Activated T-helper 9 cell treated with anti-CD3 and anti-CD28 coated beads, Interleukin-2, amount 50 U/mL, for 16 hours (primary cell): ENCODE results near the gene PALLD.

ENCODE experiments used
- DNase-seq: peaks from one replicate; pipeline ENCODE4 v3.0.0-alpha.2; 2020; ENCODE audit warnings: low read depth

PALLD gene

DNA sequence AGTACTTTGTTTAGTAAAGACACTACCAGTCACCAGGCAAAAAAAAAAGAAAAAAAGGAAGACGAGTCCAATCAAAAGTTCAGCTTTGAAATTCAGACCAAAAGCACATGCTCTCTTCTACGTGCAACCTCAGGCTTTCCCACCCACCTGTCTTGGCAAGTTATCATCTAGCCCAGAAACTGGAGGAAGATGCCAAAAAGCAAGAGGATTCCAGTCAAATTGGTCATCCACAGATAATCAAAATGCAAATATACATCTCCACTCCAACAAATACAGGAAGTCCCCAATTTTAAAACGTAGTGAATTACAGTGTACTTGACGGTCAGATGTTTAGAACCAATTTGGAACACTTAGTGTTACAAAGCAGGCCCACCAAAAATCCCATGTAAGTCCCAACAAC, 96.5 kb downstream of the PALLD start:
- DNase-seq, result no peak

DNA sequence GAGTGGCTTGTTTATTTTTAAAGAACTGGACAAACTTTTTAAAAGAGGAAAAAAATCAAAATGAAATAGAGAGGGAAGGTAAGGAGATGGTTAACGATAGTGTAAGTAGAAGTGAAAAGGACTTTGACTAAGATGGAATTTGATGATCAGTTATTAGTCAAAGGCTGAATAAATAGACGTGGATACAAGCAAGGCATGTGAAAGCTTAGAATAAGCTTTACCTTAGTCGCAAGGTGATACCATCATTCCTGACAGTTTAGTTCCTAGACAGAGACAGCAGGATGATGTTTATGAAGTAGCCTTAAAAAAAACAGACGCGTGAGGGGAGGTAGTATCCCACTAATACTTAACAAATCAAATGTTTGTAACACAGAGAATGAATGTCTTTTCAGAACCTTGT, 97.3 kb downstream of the PALLD start:
- no peak for DNase-seq

DNA sequence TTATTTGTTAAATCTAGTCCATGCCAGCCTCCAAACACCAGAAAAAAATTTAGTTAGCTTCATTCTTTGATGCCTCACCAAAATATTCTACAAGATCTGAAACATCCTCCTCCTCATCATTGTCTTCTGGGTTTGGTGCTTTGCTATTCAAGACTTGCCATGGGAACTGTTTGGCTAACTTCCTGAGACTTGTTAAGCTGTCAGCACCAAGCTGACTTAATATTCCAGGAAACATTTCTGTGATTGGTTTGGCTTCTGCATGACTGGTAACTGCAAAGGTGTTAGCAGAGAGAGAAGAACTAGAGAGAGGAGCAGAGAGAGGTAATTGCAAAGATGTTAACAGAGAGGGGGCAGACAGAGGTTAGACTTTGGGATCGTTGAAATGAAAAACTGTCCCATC, 101.3 kb downstream of the PALLD start:
- DNase-seq, result no peak

DNA sequence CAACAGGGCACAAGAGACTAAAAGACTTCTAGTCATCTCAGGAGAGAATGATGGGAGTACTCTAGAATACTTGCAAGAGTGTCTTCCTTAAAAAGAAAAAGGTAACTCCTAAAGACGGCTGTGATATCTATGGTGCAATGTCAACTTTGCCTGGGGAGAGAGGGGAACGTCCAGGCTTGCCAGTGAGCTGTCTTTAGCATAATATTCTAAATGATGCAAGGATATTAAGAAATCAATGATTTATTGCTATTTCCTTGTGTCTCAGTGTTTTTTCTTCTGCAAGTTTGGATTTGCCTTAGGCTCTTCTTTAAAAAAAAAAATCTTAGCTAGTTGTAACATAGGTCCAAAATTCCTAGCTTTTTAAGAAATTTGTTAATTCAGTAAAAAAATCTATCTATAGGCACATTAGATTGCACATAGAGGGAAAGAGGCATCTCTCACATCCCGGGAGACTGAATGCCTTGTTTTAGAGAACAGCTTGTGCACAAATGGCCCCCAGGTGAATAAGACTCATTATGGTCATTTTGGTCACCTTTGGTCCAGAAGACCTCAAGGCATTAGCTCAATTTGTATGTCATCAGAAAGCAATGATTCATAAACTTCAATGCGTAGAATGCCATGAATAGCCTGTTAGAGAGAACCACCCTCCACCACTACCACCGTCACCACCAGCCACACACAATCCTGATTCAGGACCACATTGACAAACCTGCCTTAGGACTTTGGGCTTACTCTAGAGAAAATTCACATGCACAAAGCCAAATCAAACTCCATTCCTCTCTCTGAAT, 104.1 kb downstream of the PALLD start:
- DNase-seq, result no peak

DNA sequence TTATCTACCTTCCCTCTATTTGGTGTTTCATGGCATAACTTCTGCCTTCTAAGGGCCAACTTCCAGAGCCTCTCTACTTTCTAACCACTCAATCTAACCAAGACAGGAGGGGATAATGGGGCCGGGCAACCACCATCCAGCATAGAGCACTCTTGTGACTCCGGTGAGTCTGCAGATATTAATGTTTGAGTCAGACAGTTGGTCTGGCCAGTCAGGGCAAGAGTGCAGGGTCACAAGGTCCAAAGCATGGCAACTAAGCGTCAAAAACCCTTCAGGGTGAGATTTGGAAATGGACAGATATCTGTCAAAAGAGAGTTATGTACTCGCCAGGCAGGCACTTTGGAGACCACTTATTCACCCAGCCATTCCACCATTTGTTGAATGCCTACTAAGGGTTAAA, 105.0 kb downstream of the PALLD start:
- no peak for DNase-seq

DNA sequence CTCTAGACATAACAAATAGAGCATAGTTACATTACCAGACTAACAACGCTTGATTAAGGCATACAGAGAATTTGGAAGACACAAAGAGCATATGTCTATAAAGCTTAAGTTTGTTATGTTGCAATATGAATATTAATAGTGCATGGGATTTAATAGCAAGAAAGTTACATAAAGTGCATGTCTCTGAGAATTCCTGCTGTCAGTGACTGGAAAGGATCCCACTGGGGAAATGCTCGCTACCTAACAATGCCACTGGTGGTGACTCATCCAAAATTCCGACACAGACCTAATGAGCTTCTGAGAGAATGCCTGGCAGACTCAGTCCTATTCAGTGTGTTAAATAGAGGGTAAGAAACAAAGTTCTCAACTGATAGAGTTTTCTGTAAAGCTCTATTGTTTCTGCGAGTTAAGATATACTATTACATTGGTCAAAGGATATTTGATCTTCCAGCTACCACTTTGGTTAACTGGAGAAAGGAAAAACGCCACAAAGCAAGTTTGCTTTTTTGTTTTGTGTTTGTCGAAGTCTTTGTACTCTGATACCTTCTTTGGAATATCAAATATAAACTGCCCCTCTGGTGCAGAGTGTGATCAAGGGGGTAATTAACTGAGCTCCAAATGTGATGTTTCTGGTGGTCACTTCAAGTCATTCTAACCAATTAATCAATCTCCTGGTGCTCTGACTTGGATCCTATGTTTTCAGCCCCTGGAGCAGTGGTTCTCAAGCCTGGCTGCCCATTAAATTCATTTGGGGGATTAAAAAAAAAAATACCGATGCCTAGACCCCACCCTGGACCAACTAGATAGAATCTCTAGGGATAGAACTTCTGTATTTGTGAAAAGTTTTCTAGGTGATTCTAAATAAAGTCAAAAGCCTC, 107.9 kb downstream of the PALLD start:
- no peak for DNase-seq

DNA sequence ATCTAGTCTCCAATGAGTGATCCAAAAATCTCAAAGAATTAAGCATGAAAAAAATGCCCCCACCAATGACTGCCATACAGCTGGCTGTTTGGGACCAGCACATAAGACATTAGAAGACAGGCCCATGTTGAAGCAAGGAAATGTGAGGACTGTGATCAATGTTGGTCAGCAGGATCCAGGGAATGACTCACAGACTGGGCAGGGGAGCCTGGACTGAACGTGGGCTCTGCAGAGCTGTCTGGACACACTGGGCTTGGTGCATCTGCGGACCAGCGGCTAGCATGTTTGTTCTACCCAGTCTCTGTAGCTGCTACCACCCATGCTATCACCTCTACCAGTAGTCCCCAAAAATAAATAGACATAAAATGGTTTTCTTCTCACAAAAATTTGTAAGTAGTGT, 108.6 kb downstream of the PALLD start:
- no peak for DNase-seq

DNA sequence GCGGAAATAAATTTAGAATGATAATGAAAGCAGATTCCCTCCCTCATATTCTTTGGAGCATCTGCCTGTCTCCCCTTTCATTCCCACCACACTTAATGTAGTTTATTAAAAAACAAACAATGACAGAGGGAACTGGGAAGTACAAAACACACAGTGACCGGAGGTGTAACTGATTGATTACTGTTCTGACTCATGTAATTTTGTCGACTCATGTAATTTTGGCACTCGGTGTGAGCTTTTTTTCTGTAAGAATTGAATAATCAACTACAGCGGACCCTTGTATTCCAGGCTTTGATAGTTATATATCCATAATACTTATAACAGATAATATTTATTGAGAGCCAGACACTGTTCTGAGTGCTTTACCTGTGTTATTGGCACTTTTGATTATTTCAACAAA, 110.4 kb downstream of the PALLD start:
- DNase-seq, result no peak

DNA sequence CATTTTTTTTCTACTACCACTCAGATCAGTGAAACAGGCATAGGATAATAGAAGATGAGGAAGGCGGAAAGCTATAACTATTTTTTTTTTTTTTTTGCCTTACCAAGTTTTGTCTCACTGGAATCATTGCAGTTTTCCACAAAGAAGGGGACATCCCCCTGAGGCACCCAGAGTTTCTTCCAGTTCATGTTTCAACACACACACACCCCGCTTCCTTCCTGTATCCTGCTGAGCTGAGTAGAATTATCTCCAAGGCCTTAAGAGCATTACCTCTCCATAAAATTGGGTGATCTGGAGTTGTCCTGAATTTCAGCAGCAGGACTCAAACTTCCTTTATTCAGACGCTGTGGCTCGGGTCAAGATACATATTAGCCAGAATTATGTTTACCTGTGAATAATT, 111.9 kb downstream of the PALLD start:
- no peak for DNase-seq

DNA sequence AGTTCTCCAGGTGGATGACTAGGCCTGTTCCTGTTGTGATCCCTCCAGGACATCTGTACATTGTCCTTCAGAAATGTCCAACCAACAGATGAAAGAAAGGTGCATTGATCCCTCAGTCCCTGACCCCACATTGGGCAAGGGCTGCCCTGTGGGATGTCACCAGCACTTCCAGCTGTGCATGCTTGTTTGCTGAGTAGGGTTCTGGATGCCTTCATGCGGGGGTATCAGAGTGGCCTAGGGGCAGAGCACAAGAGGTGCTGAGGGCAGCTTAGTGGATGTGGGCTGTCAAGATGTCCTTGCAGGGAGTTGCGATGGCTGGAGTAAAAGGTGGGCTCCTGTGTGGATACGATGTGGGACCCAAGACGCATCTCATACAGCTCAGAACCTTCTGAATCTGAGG, 112.5 kb downstream of the PALLD start:
- no peak for DNase-seq

DNA sequence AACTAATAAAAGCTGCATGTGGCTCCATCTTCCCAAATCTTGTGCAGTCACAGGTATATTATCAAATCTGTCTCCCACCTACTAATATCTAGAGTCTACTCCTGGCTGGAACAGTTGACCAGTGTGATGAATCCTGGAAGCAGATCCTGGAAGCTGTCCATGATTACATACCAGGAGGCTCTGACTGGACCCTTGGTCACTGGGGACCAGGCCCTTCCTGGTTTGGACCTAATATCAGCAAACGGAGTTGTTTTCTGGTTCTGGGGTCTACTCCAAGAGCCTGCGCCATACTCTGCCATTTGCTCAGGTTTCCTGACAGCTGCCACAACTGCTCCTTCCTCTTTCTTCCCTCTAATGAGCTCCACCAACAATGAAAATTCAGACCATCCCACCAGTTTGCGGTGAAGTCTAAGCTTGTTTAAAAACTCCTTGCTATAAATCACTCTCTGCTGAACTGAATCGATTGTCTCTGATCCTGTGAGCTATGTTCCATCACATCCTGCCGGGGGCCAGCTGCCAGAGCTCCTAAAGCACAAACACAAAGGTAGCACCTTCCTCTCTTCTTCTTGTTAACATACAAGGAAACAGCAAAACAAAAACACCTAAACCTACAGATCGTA, 114.2 kb downstream of the PALLD start:
- DNase-seq, result no peak

DNA sequence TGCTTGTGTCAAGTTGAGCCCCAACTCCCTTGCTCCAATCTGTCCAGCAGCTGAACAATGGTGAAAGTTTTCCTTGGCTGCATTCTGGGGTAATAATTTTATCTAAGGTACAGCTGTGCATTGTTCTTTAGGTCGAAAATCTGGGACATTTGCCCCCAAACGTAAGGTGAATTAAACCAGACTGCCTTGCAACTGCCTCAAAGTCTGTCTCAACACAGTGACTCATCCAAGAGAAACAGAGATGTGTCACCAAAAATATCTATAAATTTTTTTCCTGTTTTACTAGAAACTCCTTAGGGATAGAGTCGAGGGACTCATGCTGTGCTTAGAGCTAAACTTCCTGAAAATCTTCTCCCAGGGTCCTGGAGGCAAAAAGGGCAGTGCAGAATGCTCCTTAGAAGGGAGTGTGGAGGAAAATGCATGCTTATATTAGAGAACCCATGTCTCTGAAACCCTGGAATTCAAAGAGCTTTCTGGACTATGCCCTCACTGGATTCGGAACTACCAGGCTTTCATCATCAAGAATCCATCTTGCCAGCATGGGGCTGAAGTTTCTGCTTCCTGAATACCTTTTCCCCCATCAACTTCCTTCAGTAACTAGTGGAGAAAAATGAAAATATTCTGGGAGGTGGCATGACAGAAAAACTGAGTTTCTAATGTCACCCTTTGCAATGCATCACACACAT, 115.7 kb downstream of the PALLD start:
- no peak for DNase-seq

DNA sequence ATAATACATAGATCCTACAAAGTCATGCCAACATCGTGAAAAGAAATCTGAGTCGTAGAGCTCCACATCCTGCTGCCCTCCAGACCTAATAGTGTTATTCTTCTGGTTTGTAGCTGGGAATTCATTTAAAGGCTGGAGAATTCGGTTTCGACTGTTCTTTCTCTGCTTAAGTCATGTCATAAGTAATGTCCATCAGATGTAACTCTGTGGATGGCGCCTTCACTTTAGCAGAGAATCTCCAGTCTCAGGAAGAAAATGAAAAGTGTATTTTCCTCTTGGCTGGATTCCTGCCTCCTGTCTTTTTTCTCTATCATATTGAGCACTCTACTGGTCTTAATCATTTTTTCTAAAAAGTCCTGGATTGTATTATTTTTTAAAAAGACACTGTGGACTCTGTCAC, 117.0 kb downstream of the PALLD start:
- DNase-seq, result no peak

DNA sequence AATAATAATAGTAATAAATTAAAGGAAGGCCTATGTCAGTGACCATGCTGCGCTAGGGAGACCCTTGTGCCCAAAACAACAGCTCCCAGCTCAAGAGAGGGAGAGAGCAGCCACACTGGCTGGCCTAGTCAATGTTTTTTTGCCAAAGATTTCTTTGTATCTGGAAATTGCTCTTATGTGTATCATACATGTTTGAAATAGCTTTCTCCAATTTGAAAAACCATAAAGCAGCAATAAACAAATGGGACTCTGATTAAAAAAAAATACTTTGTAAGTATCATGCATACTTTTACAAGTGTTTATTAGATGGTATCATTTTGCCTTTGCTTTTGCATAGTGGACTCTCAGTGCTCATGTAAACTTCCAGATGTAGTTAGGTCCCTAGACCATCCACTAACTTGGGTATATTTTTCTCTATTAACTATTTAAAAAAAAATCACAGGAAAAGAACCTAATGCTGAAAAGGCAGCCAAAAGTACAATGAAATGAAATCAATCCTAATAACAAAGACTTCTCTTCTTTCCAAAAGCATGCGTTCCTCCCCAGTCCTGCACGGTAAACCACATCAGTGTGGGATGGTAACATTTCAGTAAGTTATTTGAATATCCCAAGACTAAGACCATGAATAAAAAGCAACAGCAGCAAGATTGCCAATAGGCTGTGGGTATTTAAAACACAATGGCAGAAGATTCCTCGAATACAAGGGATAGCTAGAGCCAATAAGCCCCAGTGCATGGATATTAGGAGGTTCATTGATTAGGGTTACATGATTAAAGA, 117.6 kb downstream of the PALLD start:
- no peak for DNase-seq

DNA sequence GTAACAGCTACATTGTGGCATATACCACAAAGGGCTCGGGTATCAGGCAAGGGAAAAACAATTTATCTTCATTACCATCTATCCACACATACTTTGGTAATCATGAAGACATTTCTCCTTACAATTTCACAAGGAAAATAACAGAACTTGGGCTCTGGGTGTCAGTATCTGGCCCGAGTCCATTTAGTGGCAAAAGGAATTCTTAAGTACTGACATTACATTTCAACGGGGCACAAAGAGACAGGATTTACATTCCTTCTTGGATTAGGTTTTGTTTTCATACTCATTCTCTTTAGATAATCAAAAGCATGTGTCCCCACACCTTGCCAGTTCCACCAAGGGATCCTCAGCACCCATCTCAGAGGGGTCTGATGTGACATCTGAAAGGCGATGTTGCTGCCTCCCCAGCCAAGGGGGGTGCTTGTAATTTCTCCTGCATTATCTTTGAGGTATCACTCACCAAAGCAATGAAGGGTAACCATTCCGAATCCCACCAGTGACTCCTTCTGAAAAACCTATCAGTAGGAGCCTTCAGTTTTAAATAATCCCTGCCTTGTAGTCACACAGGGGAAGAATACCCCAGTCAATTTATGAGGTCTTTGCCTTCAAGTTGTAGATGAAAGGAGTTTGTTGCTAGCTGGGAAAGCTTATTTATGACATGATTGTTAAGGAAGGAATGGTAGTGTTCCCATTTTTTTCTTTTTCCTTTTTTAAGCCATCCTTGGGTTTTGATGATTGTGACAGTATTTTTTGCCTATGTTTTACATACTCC, 118.6 kb downstream of the PALLD start:
- DNase-seq, result no peak

DNA sequence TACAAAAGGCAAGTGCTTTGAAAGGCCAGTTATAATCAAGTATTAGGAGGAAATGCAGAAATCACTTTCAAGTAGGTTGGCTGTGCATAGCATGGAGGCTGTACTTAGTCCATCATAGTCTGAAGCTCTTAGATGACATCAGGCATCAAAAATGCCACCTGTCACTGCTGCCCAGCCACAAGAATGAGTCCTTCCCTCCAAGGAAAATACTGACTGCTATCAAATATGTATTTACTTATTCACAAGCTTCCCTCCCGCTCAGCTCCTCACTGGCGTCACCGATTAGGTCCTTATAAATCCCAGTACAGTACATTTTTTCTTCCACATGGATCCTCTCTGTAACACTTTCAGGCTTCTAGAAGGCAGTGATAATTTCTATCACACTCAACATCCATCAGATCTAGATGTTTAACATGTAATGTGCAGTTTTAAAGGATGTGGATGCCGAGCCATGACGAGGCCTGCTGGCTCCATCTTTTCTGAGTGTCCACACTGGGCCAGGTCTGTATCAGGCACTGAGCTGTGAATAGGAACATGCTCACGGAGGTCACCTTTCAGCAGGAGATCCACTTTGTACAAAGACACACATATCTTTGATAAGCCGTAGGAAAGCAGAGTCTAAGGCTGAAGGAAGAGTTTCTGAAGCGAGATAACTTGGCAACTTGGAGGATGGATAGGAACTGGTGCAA, 121.9 kb downstream of the PALLD start:
- DNase-seq, result no peak

DNA sequence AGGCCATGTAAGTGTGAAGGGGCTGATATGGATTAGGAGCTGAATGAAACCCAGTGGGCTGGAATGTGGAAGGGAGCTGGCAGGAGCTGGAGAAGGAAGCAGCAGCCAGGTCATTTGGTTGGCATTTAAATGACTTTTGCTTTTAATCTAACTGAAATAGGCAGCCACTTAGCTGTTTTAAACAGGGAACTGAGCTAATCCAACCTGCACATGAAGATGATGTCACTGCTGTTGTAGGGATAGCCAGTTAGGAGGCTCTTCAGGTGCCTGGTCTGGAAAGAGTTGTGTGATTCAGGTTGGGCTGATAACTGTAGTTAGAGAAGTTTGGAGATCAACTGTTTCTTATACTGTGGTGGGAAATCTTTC, 122.4 kb downstream of the PALLD start:
- DNase-seq, result no peak

DNA sequence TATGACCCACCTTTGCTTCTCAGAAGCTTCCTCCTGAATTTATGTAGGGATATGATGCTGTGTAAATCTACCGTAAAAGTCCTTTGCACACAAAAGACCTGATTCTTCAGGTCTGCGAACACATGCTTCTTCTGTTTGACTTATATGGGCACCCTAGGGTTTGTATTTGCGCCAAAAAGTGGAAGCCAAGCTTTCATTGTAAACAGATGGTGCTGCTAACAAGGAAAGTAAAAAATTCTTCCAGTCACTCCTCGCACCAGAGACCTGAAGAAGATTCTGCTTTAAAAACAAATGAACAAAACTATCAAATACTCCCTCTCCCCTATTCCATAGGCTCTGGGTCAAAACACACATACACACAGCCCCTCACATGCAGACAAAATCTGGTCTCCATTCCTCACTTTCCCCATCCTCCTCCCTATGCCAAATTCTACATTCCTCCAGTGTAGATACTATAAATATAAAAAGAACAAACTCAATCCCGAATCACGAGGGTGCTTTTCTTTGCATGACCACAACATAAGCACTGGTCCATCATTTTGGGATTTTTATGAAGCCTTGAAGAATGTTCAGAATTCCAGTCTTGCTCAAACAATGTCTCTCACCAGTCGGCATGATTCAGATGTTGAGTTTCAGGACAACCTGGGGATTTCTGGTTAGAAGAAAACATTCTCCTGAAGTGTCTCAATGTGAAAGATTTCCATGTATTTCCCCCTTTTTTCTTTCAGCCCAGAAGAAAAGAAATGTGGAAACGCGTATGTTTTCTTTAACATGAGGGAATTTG, 125.1 kb downstream of the PALLD start:
- DNase-seq, result no peak

DNA sequence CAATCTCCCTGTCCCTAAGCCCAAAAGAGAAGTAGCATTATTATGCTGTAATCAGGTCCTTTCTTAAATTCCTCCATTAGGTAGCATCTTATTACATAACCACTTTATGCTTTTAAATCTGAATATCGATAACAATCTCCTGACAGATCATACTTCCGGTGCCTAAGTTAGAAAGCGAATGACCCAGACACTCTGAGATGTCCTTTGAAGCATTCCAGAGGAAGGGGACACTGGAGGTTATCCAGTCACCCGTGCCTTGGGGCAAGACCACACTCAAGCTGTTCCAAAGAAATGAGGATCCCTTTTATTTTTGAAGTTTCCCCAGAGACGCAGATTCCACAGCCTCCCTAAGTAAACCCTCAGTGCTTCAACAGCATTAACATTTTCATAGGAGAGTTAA, 125.7 kb downstream of the PALLD start:
- no peak for DNase-seq

DNA sequence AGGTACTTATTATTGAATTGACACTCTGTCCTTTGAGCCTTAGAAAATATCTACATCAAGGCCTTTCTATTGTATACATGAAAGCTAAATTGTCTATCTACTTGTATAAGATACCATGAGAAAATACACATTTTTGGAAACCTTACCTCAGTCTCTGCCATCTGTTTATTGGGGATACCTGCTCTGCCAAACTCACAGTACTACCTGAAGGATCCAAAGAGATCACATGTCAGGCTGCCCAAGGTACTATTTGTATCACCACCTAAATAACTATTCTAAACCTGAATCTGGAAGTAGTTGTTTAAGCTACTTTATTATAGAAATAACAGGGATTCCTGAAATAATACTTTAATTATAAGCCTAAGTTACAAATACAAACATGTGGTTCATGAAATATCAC, 126.2 kb downstream of the PALLD start:
- DNase-seq, result no peak
